Immature natural killer cell (primary cell): ENCODE measurements around the gene VPS52. TPM values are rescaled to one million over a fixed set of nuclear protein-coding genes. Genes with fewer than 3 reads are reported as not detected.
A peak's percentile ranks its signal among the peaks of the same experiment; 100 is the strongest.
"Not testable (repeated sequence)": the region's sequence is repeated elsewhere in the genome, so short reads cannot be mapped to it uniquely, and the experiment has no call there.

ENCODE experiments used
- DNase-seq, 3 donors: peaks; one replicate each; pipeline ENCODE4 v3.0.0; 2022; ENCODE audit warnings: mixed read lengths in 1 of 3
- H3K27ac Mint-ChIP-seq, 6 donors: one replicate each; pipeline ENCODE4 v1.8.0; 2020; ENCODE audit warnings: mixed read lengths in 6 of 6, mild to moderate bottlenecking in 5 of 6, inconsistent platforms in 4 of 6, moderate library complexity in 3 of 6
- H3K27me3 Mint-ChIP-seq, 3 donors: one replicate each; pipeline ENCODE4 v1.8.0; 2020 to 2021; ENCODE audit warnings: low read depth in 3 of 3, mild to moderate bottlenecking in 3 of 3, mixed read lengths in 3 of 3, moderate library complexity in 3 of 3, inconsistent platforms in 1 of 3
- H3K36me3 Mint-ChIP-seq, 3 donors: one replicate each; pipeline ENCODE4 v1.8.0; 2020; ENCODE audit warnings: mixed read lengths in 3 of 3, inconsistent platforms in 2 of 3, mild to moderate bottlenecking in 2 of 3
- H3K4me1 Mint-ChIP-seq, 2 donors: one replicate each; pipeline ENCODE4 v1.8.0; 2020; ENCODE audit warnings: inconsistent platforms in 2 of 2, mild to moderate bottlenecking in 2 of 2, mixed read lengths in 2 of 2, moderate library complexity in 1 of 2
- H3K4me3 Mint-ChIP-seq, 5 donors: one replicate each; pipeline ENCODE4 v1.8.0; 2020; ENCODE audit warnings: mild to moderate bottlenecking in 5 of 5, mixed read lengths in 5 of 5, inconsistent platforms in 3 of 5, moderate library complexity in 3 of 5
- H3K9me3 Mint-ChIP-seq, 6 donors: one replicate each; pipeline ENCODE4 v1.8.0; 2020; ENCODE audit warnings: mild to moderate bottlenecking in 6 of 6, mixed read lengths in 6 of 6, inconsistent platforms in 4 of 6, moderate library complexity in 3 of 6
- polyA plus RNA-seq, 3 donors: library from polyadenylated mRNA; unstranded; fragments of 300-500 nt; fragmentation: Illumina TruSeq; gene quantifications; one replicate each; pipeline ENCODE4 v1.2.3, GENCODE V29; 2021

The VPS52 gene
- polyA plus RNA-seq, 3 donors from 2014 or later: 11.6 to 26.8 (median 16.8) TPM

DNA sequence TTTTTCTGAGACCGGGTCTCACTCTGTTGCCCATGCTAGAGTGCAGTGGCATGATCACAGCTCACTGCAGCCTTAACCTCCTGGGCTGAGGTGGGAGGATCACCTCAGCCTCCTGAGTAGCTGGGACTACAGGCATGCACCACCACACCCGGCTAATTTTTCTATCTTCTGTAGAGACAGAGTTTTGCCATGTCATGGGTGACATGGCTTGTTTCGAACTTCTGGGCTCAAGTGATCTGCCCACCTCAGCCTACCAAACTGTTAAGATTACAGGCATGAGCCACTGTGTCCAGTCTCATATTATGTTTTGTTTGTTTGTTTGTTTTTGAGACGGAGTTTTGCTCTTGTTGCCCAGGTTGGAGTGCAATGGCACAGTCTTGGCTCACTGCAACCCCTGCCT lies 13.5 kb upstream of the VPS52 start:
- peaks cover 4 to 23% (median 14%) of the 10 kb centered on the region in 3 donors for H3K36me3 Mint-ChIP-seq
- not testable (repeated sequence) for H3K4me3 Mint-ChIP-seq

DNA sequence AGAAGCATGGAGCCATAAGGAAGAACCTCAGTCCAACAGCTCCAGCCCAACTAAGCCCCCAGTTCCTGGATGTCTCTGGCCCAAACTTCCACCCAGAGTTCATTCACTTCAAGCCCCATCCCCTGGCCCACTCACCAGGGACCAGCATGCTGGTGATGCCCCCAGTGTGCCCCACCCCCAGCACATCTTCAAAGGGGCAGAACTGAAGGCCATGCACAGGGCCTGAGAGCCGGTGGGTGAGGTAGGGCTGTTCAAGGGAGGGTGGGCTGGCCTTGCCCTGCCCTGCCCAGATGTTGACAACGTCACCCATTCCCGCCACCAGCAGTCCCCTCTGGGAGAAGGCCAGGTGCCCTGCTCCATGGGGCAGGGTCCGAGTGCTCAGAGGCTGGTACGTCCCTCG lies 8.9 kb upstream of the VPS52 start:
- H3K27me3 Mint-ChIP-seq: peaks cover 2 to 11% (median 7%) of the 10 kb centered on the region in 3 donors
- peaks cover 4 to 18% (median 5%) of the 10 kb centered on the region in 3 donors for H3K36me3 Mint-ChIP-seq
- no peaks in the 10 kb centered on the region for H3K9me3 Mint-ChIP-seq
- peak overlapping the region in 5 of 6 donors; percentile 18 to 53 (median 35) for H3K27ac Mint-ChIP-seq
- DNase-seq: no peak
- H3K4me3 Mint-ChIP-seq: no peak overlapping the region
- peaks cover 35% of the 10 kb centered on the region in 2 donors for H3K4me1 Mint-ChIP-seq

More for the DNA sequence above, 13.5 kb upstream of the VPS52 start:
- not testable (repeated sequence) for H3K27ac Mint-ChIP-seq, H3K9me3 Mint-ChIP-seq, DNase-seq, H3K27me3 Mint-ChIP-seq
- peaks cover 37 to 43% of the 10 kb centered on the region in 2 donors for H3K4me1 Mint-ChIP-seq

DNA sequence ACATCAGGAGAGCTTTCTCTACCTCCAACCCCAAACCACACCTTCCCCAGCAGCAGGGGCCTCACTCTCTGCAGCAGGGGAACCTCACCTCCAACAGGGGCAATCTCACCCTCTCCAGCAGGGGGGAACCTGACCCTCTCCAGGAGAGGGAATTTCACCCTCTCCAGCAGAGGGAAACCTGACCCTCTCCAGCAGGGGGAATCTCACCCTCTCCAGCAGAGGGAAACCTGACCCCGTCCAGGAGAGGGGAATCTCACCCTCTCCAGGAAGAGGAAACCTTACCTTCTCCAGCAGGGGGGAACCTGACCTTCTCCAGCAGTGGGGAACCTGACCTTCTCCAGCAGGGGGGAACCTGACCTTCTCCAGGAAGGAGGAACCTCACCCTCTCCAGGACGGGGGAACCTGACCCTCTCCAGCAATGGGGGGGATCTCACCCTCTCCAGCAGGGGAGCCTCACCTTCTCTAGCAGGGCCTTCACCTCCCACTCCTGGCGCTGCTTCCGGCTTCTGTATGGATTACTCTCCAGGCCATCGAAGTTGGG lies 8.4 kb upstream of the VPS52 start:
- H3K27me3 Mint-ChIP-seq: peaks cover 2 to 11% (median 7%) of the 10 kb centered on the region in 3 donors
- H3K36me3 Mint-ChIP-seq: peaks cover 4 to 22% (median 5%) of the 10 kb centered on the region in 3 donors
- H3K27ac Mint-ChIP-seq: peak overlapping the region in 5 of 6 donors; percentile 18 to 79 (median 40)
- no peak for DNase-seq
- no peaks in the 10 kb centered on the region for H3K9me3 Mint-ChIP-seq
- H3K4me3 Mint-ChIP-seq: no peak overlapping the region
- peaks cover 35 to 39% of the 10 kb centered on the region in 2 donors for H3K4me1 Mint-ChIP-seq

DNA sequence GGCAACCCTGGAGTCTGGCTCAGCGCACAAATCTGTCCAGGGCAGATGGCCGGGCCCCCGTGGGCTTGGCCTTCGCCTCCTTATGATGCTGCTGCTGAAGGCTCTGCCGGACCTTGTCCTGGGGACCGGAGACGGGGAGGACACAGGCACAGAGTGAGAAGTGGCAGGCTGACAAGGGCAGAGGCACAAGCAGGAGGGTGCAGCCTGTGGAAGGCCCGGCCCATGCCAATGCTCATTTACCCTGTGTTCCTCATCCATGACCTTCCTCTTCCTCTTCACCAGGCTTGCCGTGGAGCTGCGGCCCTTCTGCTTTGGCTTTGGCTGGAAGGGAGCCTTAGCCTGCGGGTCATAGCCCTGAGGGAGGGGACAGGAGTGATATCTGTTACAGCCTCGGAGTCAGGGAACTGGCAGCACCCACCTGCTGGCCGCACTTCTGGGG lies 7.6 kb upstream of the VPS52 start:
- Mint-ChIP-seq H3K4me1 (peaks cover 42 to 47% of the 10 kb centered on the region in 2 donors), H3K4me3 (peak overlapping the region in 3 of 5 donors; percentile 35 to 92 (median 91)), H3K9me3 (no peaks in the 10 kb centered on the region), H3K27ac (peak overlapping the region; percentile 38 to 96 (median 74)), H3K27me3 (peaks cover 2 to 11% (median 7%) of the 10 kb centered on the region in 3 donors), H3K36me3 (peaks cover 10 to 28% (median 12%) of the 10 kb centered on the region in 3 donors)
- no peak for DNase-seq

DNA sequence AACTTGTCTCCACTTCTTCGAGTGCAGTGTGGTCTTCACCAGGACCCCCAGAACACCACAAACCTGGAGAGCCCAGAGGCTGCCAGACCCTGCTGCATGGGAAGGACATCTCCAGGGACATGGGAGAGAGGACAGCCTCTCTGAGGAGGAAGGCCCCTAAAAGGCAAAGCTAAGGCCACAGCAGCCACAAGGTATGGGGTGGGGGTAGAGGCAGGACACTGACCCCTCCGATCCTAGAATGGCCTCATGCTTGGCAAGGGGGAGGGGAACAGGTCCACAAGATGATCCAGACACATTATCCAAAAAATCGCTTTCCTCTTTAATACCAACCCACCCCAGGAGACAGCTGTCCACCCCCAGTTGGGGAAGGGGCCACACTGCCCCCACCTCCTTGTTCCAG lies 7.1 kb upstream of the VPS52 start:
- H3K9me3 Mint-ChIP-seq: no peaks in the 10 kb centered on the region
- peak overlapping the region; percentile 35 to 96 (median 94) for H3K27ac Mint-ChIP-seq
- H3K4me1 Mint-ChIP-seq: peaks cover 43 to 51% of the 10 kb centered on the region in 2 donors
- H3K4me3 Mint-ChIP-seq: peak overlapping the region; percentile 35 to 92 (median 90)
- H3K27me3 Mint-ChIP-seq: peaks cover 2 to 11% (median 7%) of the 10 kb centered on the region in 3 donors
- H3K36me3 Mint-ChIP-seq: peaks cover 12 to 27% (median 12%) of the 10 kb centered on the region in 3 donors
- DNase-seq: no peak

DNA sequence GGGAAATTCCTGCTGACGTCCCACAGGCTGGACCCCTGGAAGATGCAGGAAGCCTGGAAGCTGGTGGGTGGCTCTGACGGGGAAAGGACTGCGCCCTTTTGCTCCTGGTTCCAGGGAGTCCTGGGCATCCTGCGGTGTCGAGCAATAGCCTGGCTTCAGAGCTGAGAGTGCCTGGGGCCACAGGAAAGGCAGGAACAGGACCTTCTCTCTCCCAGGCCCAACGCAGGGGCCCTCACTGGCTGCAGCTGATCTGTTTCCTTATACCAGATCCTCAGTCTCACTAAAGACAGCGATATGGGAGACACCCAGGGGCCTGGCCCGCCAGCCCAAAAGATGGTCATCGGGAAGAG lies 6.7 kb upstream of the VPS52 start:
- H3K9me3 Mint-ChIP-seq: no peaks in the 10 kb centered on the region
- peaks cover 12 to 30% (median 13%) of the 10 kb centered on the region in 3 donors for H3K36me3 Mint-ChIP-seq
- DNase-seq: no peak
- H3K27me3 Mint-ChIP-seq: peaks cover 2 to 11% (median 7%) of the 10 kb centered on the region in 3 donors
- H3K27ac Mint-ChIP-seq: peak overlapping the region; percentile 35 to 96 (median 94)
- peaks cover 44 to 55% of the 10 kb centered on the region in 2 donors for H3K4me1 Mint-ChIP-seq
- peak overlapping the region; percentile 89 to 92 (median 91) for H3K4me3 Mint-ChIP-seq

DNA sequence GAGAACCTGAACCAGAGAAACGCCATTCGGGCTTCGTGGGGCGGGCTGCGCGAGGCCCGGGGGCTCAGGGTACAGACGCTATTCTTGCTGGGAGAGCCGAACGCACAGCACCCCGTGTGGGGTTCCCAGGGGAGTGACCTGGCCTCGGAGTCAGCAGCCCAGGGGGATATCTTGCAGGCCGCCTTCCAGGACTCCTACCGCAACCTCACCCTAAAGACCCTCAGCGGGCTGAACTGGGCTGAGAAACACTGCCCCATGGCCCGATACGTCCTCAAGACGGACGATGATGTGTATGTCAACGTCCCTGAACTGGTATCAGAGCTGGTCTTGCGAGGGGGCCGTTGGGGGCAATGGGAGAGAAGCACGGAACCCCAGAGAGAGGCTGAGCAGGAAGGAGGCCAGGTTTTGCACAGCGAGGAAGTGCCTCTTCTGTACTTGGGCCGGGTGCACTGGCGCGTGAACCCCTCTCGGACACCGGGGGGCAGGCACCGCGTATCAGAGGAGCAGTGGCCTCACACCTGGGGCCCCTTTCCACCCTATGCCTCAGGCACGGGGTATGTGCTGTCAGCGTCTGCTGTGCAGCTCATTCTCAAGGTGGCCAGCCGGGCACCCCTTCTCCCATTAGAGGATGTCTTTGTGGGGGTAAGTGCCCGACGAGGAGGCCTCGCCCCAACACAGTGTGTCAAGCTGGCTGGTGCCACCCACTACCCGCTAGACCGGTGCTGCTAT lies 6.2 kb upstream of the VPS52 start:
- H3K4me3 Mint-ChIP-seq: peak overlapping the region; percentile 89 to 92 (median 91)
- H3K27ac Mint-ChIP-seq: peak overlapping the region; percentile 91 to 96 (median 94)
- no peaks in the 10 kb centered on the region for H3K9me3 Mint-ChIP-seq
- H3K36me3 Mint-ChIP-seq: peaks cover 12 to 33% (median 16%) of the 10 kb centered on the region in 3 donors
- DNase-seq: peak in 2 of 3 donors; percentile 35 to 40
- peaks cover 50 to 60% of the 10 kb centered on the region in 2 donors for H3K4me1 Mint-ChIP-seq
- peaks cover 2 to 11% (median 7%) of the 10 kb centered on the region in 3 donors for H3K27me3 Mint-ChIP-seq

DNA sequence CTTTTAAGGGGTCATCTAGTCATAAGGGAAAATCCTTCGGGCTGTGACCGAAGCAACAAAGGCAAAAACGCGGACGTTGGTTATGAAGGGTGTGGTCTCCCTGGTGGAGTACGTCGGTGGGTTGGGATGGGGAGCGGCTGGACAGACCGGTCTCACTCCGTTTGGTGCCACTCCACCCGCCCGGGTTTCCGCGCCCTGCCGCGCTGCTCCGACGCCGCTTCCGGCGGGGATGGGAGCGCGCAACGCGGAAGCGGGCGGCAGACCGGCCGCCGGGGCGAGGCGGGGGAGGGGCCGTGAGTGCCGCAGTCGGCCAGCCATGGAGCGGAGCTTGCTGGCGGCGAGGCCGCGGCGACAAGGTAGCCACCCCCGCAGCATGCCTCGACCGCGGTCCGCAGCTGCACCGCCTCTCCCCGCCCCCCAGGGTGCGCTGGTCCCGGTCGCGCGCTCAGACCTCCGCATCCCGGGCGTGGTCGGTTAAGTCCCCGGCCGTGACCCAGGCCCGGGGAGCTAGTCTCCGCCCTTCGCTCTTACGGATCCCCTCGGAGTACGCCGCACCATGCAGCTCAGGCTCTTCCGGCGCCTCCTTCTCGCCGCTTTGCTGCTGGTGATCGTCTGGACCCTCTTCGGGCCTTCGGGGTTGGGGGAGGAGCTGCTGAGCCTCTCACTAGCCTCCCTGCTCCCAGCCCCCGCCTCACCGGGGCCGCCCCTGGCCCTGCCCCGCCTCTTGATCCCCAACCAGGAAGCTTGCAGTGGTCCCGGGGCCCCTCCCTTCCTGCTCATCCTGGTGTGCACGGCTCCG lies 5.4 kb upstream of the VPS52 start, which contains the start of gene B3GALT4:
TSS of gene B3GALT4 (plus strand) at position 260 of the 799 bp plus-strand sequence. CDS start at position 557, 297 bp downstream.
- H3K4me3 Mint-ChIP-seq: peak within 1 kb of the TSS; percentile 89 to 93 (median 92)
- peak; percentile 78 to 80 (median 79) for DNase-seq
- peaks cover 2 to 11% (median 8%) of the 10 kb centered on the region in 3 donors for H3K27me3 Mint-ChIP-seq
- no peaks in the 10 kb centered on the region for H3K9me3 Mint-ChIP-seq
- H3K4me1 Mint-ChIP-seq: peaks cover 57 to 68% of the 10 kb centered on the region in 2 donors
- H3K36me3 Mint-ChIP-seq: peaks cover 12 to 31% (median 16%) of the 10 kb centered on the region in 3 donors
- peak within 1 kb of the TSS; percentile 93 to 98 (median 96) for H3K27ac Mint-ChIP-seq

DNA sequence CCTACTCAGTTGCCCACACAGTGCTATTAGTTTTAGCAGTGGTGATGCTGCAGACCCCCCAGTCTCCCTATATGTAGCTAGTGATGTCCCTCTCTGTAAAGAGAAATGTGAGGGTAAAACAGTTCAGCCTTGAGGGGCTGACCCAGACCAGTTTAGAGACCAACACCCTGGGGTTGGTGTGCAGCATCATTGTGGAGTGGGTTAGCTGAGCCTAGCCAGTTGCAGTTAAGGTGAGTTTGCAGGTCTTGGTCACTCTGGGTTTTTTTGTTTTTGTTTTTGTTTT lies 4.8 kb upstream of the VPS52 start:
- no peak for DNase-seq
- Mint-ChIP-seq H3K9me3 (no peaks in the 10 kb centered on the region), H3K4me3 (peak overlapping the region; percentile 84 to 93 (median 88)), H3K27me3 (peaks cover 6 to 16% (median 13%) of the 10 kb centered on the region in 3 donors), H3K36me3 (peaks cover 12 to 31% (median 16%) of the 10 kb centered on the region in 3 donors), H3K27ac (peak overlapping the region; percentile 93 to 98 (median 96)), H3K4me1 (peaks cover 63 to 73% of the 10 kb centered on the region in 2 donors)

DNA sequence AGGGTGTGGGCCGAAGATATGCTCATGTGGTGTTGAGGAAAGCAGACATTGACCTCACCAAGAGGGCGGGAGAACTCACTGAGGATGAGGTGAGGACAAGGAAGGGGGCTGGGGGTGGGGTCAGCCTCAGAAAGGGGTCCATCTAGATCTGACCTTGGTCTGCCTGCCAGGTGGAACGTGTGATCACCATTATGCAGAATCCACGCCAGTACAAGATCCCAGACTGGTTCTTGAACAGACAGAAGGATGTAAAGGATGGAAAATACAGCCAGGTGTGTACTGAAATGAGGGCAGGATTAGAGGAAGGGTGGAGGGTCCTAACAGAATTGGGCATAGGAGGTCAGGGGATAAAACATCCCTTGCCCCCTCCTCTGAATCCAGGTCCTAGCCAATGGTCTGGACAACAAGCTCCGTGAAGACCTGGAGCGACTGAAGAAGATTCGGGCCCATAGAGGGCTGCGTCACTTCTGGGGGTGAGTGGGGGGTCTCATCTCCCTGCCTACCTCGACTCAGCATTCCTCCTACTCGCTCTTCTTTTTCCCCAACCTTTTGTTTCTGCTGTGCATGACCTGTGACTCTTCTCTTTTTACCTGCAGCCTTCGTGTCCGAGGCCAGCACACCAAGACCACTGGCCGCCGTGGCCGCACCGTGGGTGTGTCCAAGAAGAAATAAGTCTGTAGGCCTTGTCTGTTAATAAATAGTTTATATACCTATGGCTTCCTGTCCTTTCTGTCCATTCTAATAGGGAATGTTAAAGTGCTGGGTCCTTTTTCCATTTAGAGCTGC lies 4.3 kb upstream of the VPS52 start:
- H3K9me3 Mint-ChIP-seq, DNase-seq: not testable (repeated sequence)
- peaks cover 9 to 20% (median 18%) of the 10 kb centered on the region in 3 donors for H3K27me3 Mint-ChIP-seq
- H3K4me1 Mint-ChIP-seq: peaks cover 68 to 79% of the 10 kb centered on the region in 2 donors
- H3K4me3 Mint-ChIP-seq: peak overlapping the region; percentile 84 to 93 (median 88)
- peaks cover 11 to 31% (median 12%) of the 10 kb centered on the region in 3 donors for H3K36me3 Mint-ChIP-seq
- H3K27ac Mint-ChIP-seq: peak overlapping the region; percentile 93 to 98 (median 96)

DNA sequence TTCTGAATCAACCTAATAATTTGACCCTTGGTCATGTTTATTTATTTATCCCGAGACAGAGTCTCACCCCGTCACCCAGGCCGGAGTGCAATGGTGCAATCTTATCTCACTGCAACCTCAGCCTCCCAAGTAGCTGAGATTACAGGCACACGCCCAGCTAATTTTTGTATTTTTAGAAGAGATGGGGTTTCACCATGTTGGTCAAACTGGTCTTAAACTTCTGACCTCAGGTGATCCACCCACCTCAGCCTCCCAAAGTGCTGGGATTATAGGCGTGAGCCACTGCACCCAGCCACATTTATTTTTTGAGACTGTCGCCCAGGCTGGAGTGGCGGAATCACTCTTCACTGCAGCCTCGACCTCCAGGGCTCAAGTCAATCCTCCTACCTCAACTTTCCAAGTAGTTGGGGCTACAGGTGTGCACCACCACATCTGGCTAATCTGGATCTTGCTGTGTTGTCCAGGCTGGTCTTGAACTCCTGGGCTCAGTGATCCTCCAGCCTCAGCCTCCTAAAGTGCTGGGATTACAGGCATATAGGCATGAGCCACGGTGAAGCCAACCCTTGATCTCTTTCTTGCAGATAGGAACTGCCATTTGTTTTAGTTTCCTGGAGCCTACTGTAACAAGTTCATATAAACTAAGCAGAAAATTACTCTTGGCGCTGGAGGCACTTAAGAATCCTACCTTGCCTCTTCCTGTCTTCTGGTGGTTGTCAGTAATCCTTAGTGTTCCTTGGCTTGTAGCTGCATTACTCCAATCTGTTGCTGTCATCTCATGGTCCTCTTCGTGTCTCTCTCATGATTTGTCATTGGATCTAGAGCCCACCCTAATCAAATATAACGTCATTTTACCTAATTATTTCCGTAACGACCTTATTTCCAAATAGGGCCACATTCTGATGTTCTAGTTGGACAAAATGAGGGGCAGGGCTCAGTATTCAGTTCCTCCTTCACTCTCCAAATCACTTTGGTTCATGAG lies 2.5 kb upstream of the VPS52 start:
- H3K36me3 Mint-ChIP-seq: peaks cover 12 to 31% (median 15%) of the 10 kb centered on the region in 3 donors
- H3K27ac Mint-ChIP-seq: peak overlapping the region; percentile 92 to 100 (median 97)
- peaks cover 73 to 90% of the 10 kb centered on the region in 2 donors for H3K4me1 Mint-ChIP-seq
- no peak for DNase-seq
- H3K27me3 Mint-ChIP-seq: peaks cover 10 to 22% (median 21%) of the 10 kb centered on the region in 3 donors
- H3K9me3 Mint-ChIP-seq: no peaks in the 10 kb centered on the region
- H3K4me3 Mint-ChIP-seq: peak overlapping the region; percentile 48 to 100 (median 96)
